Measurements from ENCODE around the gene CRYBA4.

DNA sequence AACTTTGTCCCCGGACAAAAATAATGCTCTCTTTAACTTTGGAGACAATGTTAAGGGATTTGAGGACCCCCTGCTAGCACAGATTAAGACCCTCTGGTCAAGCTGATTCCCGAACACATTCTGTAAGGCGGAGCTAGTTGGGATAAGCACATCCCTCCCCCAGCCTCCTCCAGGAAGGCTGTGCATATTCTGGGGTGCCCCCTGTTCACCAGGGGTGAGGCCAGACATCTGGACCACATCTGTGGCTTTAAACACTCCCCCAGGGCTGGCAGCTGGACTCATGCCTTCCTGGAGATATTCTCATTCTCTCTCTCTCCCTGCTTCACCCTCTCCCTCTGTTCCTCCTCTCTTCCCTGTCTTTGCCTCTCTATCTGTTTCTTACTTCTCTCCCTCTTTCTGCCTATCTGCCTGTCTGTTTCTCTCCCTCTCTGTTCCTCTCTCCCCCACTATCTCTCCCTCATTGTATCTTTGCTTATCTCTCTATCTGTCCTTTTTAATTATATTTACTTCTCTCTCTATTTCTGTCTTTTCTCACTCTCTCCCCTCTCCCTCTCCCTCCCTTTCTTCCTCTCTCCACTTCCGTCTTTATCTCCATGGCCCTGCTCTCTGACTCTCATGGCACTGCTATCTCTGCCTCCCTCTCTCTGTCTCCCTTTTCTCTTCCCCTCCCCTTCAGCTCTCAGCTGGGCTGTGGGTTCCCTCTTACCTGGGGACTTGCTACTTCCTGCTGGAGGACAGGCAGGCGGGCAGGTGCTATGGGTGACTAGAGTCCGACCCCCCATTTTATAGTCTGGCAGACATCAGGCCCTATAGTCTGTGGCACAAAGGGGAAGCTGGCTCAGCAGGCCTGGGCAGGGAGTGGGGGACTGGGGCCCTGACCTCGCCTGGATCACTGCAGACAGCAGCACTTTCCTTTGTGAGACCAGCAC lies 4.2 kb upstream of the CRYBA4 start, which contains the start of gene CRYBB1:
- TF ChIP-seq, protein P1, sequence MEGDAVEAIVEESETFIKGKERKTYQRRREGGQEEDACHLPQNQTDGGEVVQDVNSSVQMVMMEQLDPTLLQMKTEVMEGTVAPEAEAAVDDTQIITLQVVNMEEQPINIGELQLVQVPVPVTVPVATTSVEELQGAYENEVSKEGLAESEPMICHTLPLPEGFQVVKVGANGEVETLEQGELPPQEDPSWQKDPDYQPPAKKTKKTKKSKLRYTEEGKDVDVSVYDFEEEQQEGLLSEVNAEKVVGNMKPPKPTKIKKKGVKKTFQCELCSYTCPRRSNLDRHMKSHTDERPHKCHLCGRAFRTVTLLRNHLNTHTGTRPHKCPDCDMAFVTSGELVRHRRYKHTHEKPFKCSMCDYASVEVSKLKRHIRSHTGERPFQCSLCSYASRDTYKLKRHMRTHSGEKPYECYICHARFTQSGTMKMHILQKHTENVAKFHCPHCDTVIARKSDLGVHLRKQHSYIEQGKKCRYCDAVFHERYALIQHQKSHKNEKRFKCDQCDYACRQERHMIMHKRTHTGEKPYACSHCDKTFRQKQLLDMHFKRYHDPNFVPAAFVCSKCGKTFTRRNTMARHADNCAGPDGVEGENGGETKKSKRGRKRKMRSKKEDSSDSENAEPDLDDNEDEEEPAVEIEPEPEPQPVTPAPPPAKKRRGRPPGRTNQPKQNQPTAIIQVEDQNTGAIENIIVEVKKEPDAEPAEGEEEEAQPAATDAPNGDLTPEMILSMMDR (IDR thresholded peaks at IDR 0.05): no peak
- TF ChIP-seq EP300 (IDR thresholded peaks at IDR 0.05) (no peak), POLR2A (IDR thresholded peaks at IDR 0.05) (no peak)
